Neural progenitor cell (in vitro differentiated cells): ENCODE measurements around the gene NKAIN1. TPM values are rescaled to one million over a fixed set of nuclear protein-coding genes. Genes with fewer than 3 reads are reported as not detected.

Experiments
- DNase-seq: peaks from one replicate; pipeline ENCODE4 v3.0.0-alpha.2; 2016; ENCODE audit warnings: low spot score
- H2AFZ ChIP-seq: fragments of 200-600 bp; sonication (generic); replicated peaks from 2 replicates; pipeline ENCODE4 v1.6.1; 2016; ENCODE audit warnings: antibody characterized with exemption
- H3F3A ChIP-seq: fragments of 200-600 bp; sonication (generic); 2 replicates; pipeline ENCODE4 v1.6.1; 2016; ENCODE audit warnings: antibody characterized with exemption, low read depth
- H3K27ac ChIP-seq: fragments of 200-600 bp; sonication (generic); 2 replicates; pipeline ENCODE4 v1.5.1; 2016; ENCODE audit warnings: mild to moderate bottlenecking
- H3K27me3 ChIP-seq: fragments of 200-600 bp; sonication (generic); 2 replicates; pipeline ENCODE4 v1.6.1; 2016; ENCODE audit warnings: mild to moderate bottlenecking, moderate library complexity
- H3K36me3 ChIP-seq: fragments of 200-600 bp; sonication (generic); 2 replicates; pipeline ENCODE4 v1.5.1; 2016
- H3K4me1 ChIP-seq: fragments of 200-600 bp; sonication (generic); 2 replicates; pipeline ENCODE4 v1.6.1; 2016; ENCODE audit warnings: mixed run types
- H3K4me2 ChIP-seq: fragments of 200-600 bp; sonication (generic); 2 replicates; pipeline ENCODE4 v1.6.1; 2016
- H3K4me3 ChIP-seq: fragments of 200-600 bp; sonication (generic); 2 replicates; pipeline ENCODE4 v1.5.1; 2016
- H3K79me2 ChIP-seq: fragments of 200-600 bp; sonication (generic); 2 replicates; pipeline ENCODE4 v1.6.1; 2016; ENCODE audit warnings: low read depth
- H3K9ac ChIP-seq: fragments of 200-600 bp; sonication (generic); 2 replicates; pipeline ENCODE4 v1.6.1; 2016
- H3K9me3 ChIP-seq: fragments of 200-600 bp; sonication (generic); 2 replicates; pipeline ENCODE4 v1.5.1; 2016; ENCODE audit warnings: low read depth
- H4K20me1 ChIP-seq: fragments of 200-600 bp; sonication (generic); 2 replicates; pipeline ENCODE4 v1.6.1; 2016; ENCODE audit warnings: low read depth
- H3K27ac Mint-ChIP-seq: 3 replicates; pipeline ENCODE4 v1.8.0; 2021; ENCODE audit warnings: mixed read lengths
- H3K27me3 Mint-ChIP-seq: 2 replicates; pipeline ENCODE4 v1.8.0; 2022; ENCODE audit warnings: low read depth, mild to moderate bottlenecking, inconsistent platforms, moderate library complexity, mixed read lengths; ENCODE audit not compliant: insufficient read depth
- H3K36me3 Mint-ChIP-seq: 3 replicates; pipeline ENCODE4 v1.8.0; 2021; ENCODE audit warnings: mixed read lengths
- H3K4me1 Mint-ChIP-seq: 3 replicates; pipeline ENCODE4 v1.8.0; 2021; ENCODE audit warnings: mixed read lengths
- H3K4me3 Mint-ChIP-seq: 3 replicates; pipeline ENCODE4 v1.8.0; 2021; ENCODE audit warnings: mild to moderate bottlenecking, moderate library complexity, mixed read lengths
- H3K9me3 Mint-ChIP-seq: 3 replicates; pipeline ENCODE4 v1.8.0; 2020; ENCODE audit warnings: mixed read lengths
- CTCF ChIP-seq: fragments of 200-600 bp; sonication (generic); IDR thresholded peaks from 2 replicates; pipeline ENCODE4 v1.5.1; 2017; ENCODE audit warnings: antibody characterized with exemption, mild to moderate bottlenecking
- EZH2 ChIP-seq: fragments of 200-600 bp; sonication (generic); IDR thresholded peaks from 2 replicates; pipeline ENCODE4 v1.6.1; 2017; ENCODE audit warnings: antibody characterized with exemption, mild to moderate bottlenecking, moderate library complexity
- EZH2phosphoT487 ChIP-seq: fragments of 200-600 bp; sonication (generic); IDR thresholded peaks from 2 replicates; pipeline ENCODE4 v1.6.1; 2017; ENCODE audit warnings: antibody characterized with exemption
- total RNA-seq: library from RNA; depleted of rRNA; stranded (reverse); fragments of >200 nt; gene quantifications from 2 replicates; pipeline ENCODE4 v1.2.3, GENCODE V29; 2015; ENCODE audit warnings: low replicate concordance

The NKAIN1 gene
- total RNA-seq, 1 donor from 2014 or later: 14.5 TPM

- H3K27me3 Mint-ChIP-seq: peaks cover 10% of the 10 kb centered on the region
- H3K36me3 ChIP-seq: no peaks in the 10 kb centered on the region
Observed at GRCh38 chr1:31241321-31241720, 1.6 kb upstream of the NKAIN1 start.

GRCh38 chr1:31238986-31239613, 587 bp downstream of the NKAIN1 start:
- Mint-ChIP-seq H3K36me3 (no peaks in the 10 kb centered on the region), H3K9me3 (no peaks in the 10 kb centered on the region), H3K27me3 (peaks cover 10% of the 10 kb centered on the region), H3K27ac (peak overlapping the region; percentile 55), H3K4me1 (peaks cover 47% of the 10 kb centered on the region), H3K4me3 (peak overlapping the region; percentile 93)
- peaks cover 36% of the 10 kb centered on the region for H3K27me3 ChIP-seq
- peaks cover 3% of the 10 kb centered on the region for H3K79me2 ChIP-seq
- H3K4me3 ChIP-seq: peak overlapping the region; percentile 71
- DNase-seq: peak; percentile 80
- peaks cover 21% of the 10 kb centered on the region for H4K20me1 ChIP-seq
- H3K27ac ChIP-seq: no peak overlapping the region
- peaks cover 13% of the 10 kb centered on the region for H3K4me1 ChIP-seq
- peak overlapping the region; percentile 97 for H3K4me2 ChIP-seq
- peak; percentile 42 for TF ChIP-seq EZH2
- no peak for TF ChIP-seq EZH2phosphoT487
- no peak for TF ChIP-seq CTCF
- H2AFZ ChIP-seq: peak overlapping the region; percentile 86
- no peak overlapping the region for H3K9ac ChIP-seq
- H3F3A ChIP-seq: peaks cover 18% of the 10 kb centered on the region
- H3K9me3 ChIP-seq: no peaks in the 10 kb centered on the region
- H3K36me3 ChIP-seq: no peaks in the 10 kb centered on the region

More at GRCh38 chr1:31241321-31241720, 1.6 kb upstream of the NKAIN1 start:
- Histone ChIP-seq H3K27me3 (peaks cover 36% of the 10 kb centered on the region), H3K4me3 (no peak overlapping the region), H2AFZ (no peak overlapping the region), H3K27ac (no peak overlapping the region), H3K79me2 (no peaks in the 10 kb centered on the region), H3F3A (peaks cover 18% of the 10 kb centered on the region), H3K9me3 (no peaks in the 10 kb centered on the region), H3K9ac (no peak overlapping the region), H3K4me1 (peaks cover 13% of the 10 kb centered on the region), H4K20me1 (peaks cover 5% of the 10 kb centered on the region), H3K4me2 (no peak overlapping the region)
- Mint-ChIP-seq H3K9me3 (no peaks in the 10 kb centered on the region), H3K27ac (no peak overlapping the region), H3K4me3 (peak overlapping the region; percentile 38), H3K4me1 (peaks cover 39% of the 10 kb centered on the region), H3K36me3 (no peaks in the 10 kb centered on the region)
- TF ChIP-seq EZH2phosphoT487 (no peak), CTCF (no peak), EZH2 (no peak)
- no peak for DNase-seq

- peak overlapping the region; percentile 97 for H3K4me2 ChIP-seq
- peak overlapping the region; percentile 55 for H3K27ac Mint-ChIP-seq
- peak overlapping the region; percentile 93 for H3K4me3 Mint-ChIP-seq
- H3K27me3 ChIP-seq: peaks cover 36% of the 10 kb centered on the region
- peaks cover 3% of the 10 kb centered on the region for H3K79me2 ChIP-seq
- no peak for DNase-seq
- H3K27me3 Mint-ChIP-seq: peaks cover 10% of the 10 kb centered on the region
- H3K9me3 ChIP-seq: no peaks in the 10 kb centered on the region
- peaks cover 13% of the 10 kb centered on the region for H3K4me1 ChIP-seq
- no peaks in the 10 kb centered on the region for H3K36me3 Mint-ChIP-seq
- H2AFZ ChIP-seq: peak overlapping the region; percentile 86
- peak overlapping the region; percentile 71 for H3K4me3 ChIP-seq
- H4K20me1 ChIP-seq: peaks cover 25% of the 10 kb centered on the region
- peaks cover 18% of the 10 kb centered on the region for H3F3A ChIP-seq
- no peak overlapping the region for H3K9ac ChIP-seq
- H3K27ac ChIP-seq: no peak overlapping the region
- H3K36me3 ChIP-seq: no peaks in the 10 kb centered on the region
- H3K4me1 Mint-ChIP-seq: peaks cover 47% of the 10 kb centered on the region
- no peak for TF ChIP-seq CTCF
- TF ChIP-seq EZH2phosphoT487: no peak
- no peak for TF ChIP-seq EZH2
- no peaks in the 10 kb centered on the region for H3K9me3 Mint-ChIP-seq
Observed at GRCh38 chr1:31238612-31238985, 1.1 kb downstream of the NKAIN1 start.
